Measurements from ENCODE around the gene TNIK.

GRCh38 chr3:171346582-171347300 lies 113.5 kb downstream of the TNIK start:
- TF ChIP-seq CTCF (IDR thresholded peaks at IDR 0.05) (no peak), POLR2A (IDR thresholded peaks at IDR 0.05) (no peak), EP300 (IDR thresholded peaks at IDR 0.05) (no peak), POLR2AphosphoS5 (IDR thresholded peaks at IDR 0.05) (no peak)

Measured in gastroesophageal sphincter (tissue), 3 donors.